Neural cell (in vitro differentiated cells): ENCODE measurements around the gene CCNJL. TPM values are rescaled to one million over a fixed set of nuclear protein-coding genes. Genes with fewer than 3 reads are reported as not detected.

Experiments
- H2AFZ ChIP-seq: fragments of 200-600, 300-800 bp; sonication (generic), shearing (Covaris generic); 2 replicates; pipeline ENCODE4 v1.6.0; 2014; ENCODE audit warnings: low read depth, mild to moderate bottlenecking, antibody characterized with exemption, low read length, moderate library complexity
- H3F3A ChIP-seq: fragments of 200-600 bp; shearing (Covaris generic); 2 replicates; pipeline ENCODE4 v1.6.1; 2016; ENCODE audit warnings: mild to moderate bottlenecking, moderate library complexity, mixed read lengths, antibody characterized with exemption, low read length; ENCODE audit not compliant: insufficient read depth, poor library complexity, severe bottlenecking
- H3K27ac ChIP-seq: fragments of 200-600, 300-800 bp; sonication (generic), shearing (Covaris generic); 2 replicates; pipeline ENCODE4 v1.5.1; 2014; ENCODE audit warnings: mild to moderate bottlenecking, low read length, moderate library complexity
- H3K27me3 ChIP-seq: fragments of 300-800, 200-600 bp; sonication (generic), shearing (Covaris generic); 2 replicates; pipeline ENCODE4 v1.6.0; 2014; ENCODE audit warnings: mild to moderate bottlenecking, low read depth, low read length, moderate library complexity; ENCODE audit not compliant: insufficient read depth
- H3K36me3 ChIP-seq: fragments of 300-800, 200-600 bp; sonication (generic), shearing (Covaris generic); 2 replicates; pipeline ENCODE4 v1.5.1; 2014; ENCODE audit warnings: mild to moderate bottlenecking, antibody characterized with exemption, low read length, moderate library complexity; ENCODE audit not compliant: insufficient read depth
- H3K4me2 ChIP-seq: fragments of 300-800, 200-600 bp; sonication (generic), shearing (Covaris generic); 2 replicates; pipeline ENCODE4 v1.6.0; 2014; ENCODE audit warnings: mild to moderate bottlenecking, low read length
- H3K4me3 ChIP-seq: fragments of 300-800, 200-600 bp; sonication (generic), shearing (Covaris generic); 2 replicates; pipeline ENCODE4 v1.5.1; 2014; ENCODE audit warnings: mild to moderate bottlenecking, low read length, moderate library complexity
- H3K79me2 ChIP-seq: fragments of 200-600 bp; shearing (Covaris generic); replicated peaks from 2 replicates; pipeline ENCODE4 v1.6.0; 2014; ENCODE audit warnings: mild to moderate bottlenecking, low read length, moderate library complexity; ENCODE audit not compliant: insufficient read depth
- H3K9ac ChIP-seq: fragments of 300-800, 200-600 bp; sonication (generic), shearing (Covaris generic); 2 replicates; pipeline ENCODE4 v1.6.1; 2016; ENCODE audit warnings: mild to moderate bottlenecking, low read length, mixed read lengths
- H3K9me2 ChIP-seq: fragments of 200-600 bp; shearing (Covaris generic); 2 replicates; pipeline ENCODE4 v1.6.1; 2016; ENCODE audit warnings: mild to moderate bottlenecking, low read length, mixed read lengths; ENCODE audit not compliant: insufficient read depth
- H3K9me3 ChIP-seq: fragments of 200-600, 300-800 bp; sonication (generic), shearing (Covaris generic); 2 replicates; pipeline ENCODE4 v1.6.1; 2016; ENCODE audit warnings: mild to moderate bottlenecking, mixed run types, low read length, moderate library complexity, mixed read lengths
- H4K20me1 ChIP-seq: fragments of 200-600 bp; shearing (Covaris generic); 2 replicates; pipeline ENCODE4 v1.6.1; 2016; ENCODE audit warnings: mild to moderate bottlenecking, mixed run types; ENCODE audit not compliant: insufficient read depth
- CTCF ChIP-seq: fragments of 450-650 bp; IDR thresholded peaks from 2 replicates; pipeline ENCODE4 v1.5.1; 2014; ENCODE audit warnings: antibody characterized with exemption, mild to moderate bottlenecking, moderate library complexity; ENCODE audit not compliant: poor library complexity, severe bottlenecking
- EP300 ChIP-seq: fragments of 450-650 bp; conservative IDR thresholded peaks from 2 replicates; pipeline ENCODE4 v1.6.1; 2014; ENCODE audit warnings: antibody characterized with exemption, mild to moderate bottlenecking, moderate library complexity; ENCODE audit not compliant: poor library complexity, severe bottlenecking
- EZH2 ChIP-seq: fragments of 200-600, 300-800 bp; shearing (Covaris generic), sonication (generic); IDR thresholded peaks from 2 replicates; pipeline ENCODE4 v1.6.1; 2014; ENCODE audit warnings: antibody characterized with exemption, low read length, borderline replicate concordance, mild to moderate bottlenecking; ENCODE audit not compliant: insufficient read depth, poor library complexity, severe bottlenecking
- MXI1 ChIP-seq: fragments of 450-650 bp; conservative IDR thresholded peaks from 2 replicates; pipeline ENCODE4 v1.6.1; 2014; ENCODE audit warnings: antibody characterized with exemption, mild to moderate bottlenecking; ENCODE audit not compliant: poor library complexity, severe bottlenecking
- POLR2AphosphoS5 ChIP-seq: IDR thresholded peaks from 2 replicates; pipeline ENCODE4 v1.6.1; 2012
- RAD21 ChIP-seq: fragments of 450-650 bp; conservative IDR thresholded peaks from 2 replicates; pipeline ENCODE4 v1.6.1; 2014; ENCODE audit warnings: antibody characterized with exemption, mild to moderate bottlenecking, moderate library complexity
- REST ChIP-seq: IDR thresholded peaks from 2 replicates; pipeline ENCODE4 v1.6.1; 2012; ENCODE audit warnings: borderline replicate concordance
- SMC3 ChIP-seq: fragments of 450-650 bp; conservative IDR thresholded peaks from 2 replicates; pipeline ENCODE4 v1.6.1; 2014; ENCODE audit warnings: antibody characterized with exemption, mild to moderate bottlenecking, moderate library complexity; ENCODE audit not compliant: poor library complexity
- TAF1 ChIP-seq: IDR thresholded peaks from 2 replicates; pipeline ENCODE4 v1.6.1; 2012; ENCODE audit warnings: low read depth
- polyA plus RNA-seq: library from polyadenylated mRNA; depleted of rRNA; stranded (reverse); fragments of >200 nt; gene quantifications from 2 replicates; pipeline ENCODE4 v1.2.3, GENCODE V29; 2014

Gene CCNJL
- polyA plus RNA-seq, 1 donor from 2014 or later, result 0.84 TPM

GRCh38 chr5:160330212-160330611, 17.8 kb upstream of the CCNJL start:
- H3K27me3 ChIP-seq, result no peaks in the 10 kb centered on the region
- H3K9ac ChIP-seq, result no peak overlapping the region
- no peak overlapping the region for H2AFZ ChIP-seq
- no peaks in the 10 kb centered on the region for H3K9me2 ChIP-seq
- no peak overlapping the region for H3K4me3 ChIP-seq
- H4K20me1 ChIP-seq, result no peaks in the 10 kb centered on the region
- no peaks in the 10 kb centered on the region for H3F3A ChIP-seq
- TF ChIP-seq MXI1 (no peak), SMC3 (no peak)
- no peaks in the 10 kb centered on the region for H3K9me3 ChIP-seq
- H3K4me2 ChIP-seq, result no peak overlapping the region
- no peaks in the 10 kb centered on the region for H3K36me3 ChIP-seq
- H3K79me2 ChIP-seq, result no peaks in the 10 kb centered on the region
- no peak overlapping the region for H3K27ac ChIP-seq

GRCh38 chr5:160327818-160328217, 15.5 kb upstream of the CCNJL start:
- Histone ChIP-seq H3K79me2 (no peaks in the 10 kb centered on the region), H3K27ac (no peak overlapping the region), H3K4me3 (no peak overlapping the region), H4K20me1 (no peaks in the 10 kb centered on the region), H3K9me2 (no peaks in the 10 kb centered on the region), H3K9me3 (no peaks in the 10 kb centered on the region), H3K9ac (no peak overlapping the region), H3K4me2 (no peak overlapping the region), H2AFZ (no peak overlapping the region), H3K27me3 (no peaks in the 10 kb centered on the region), H3F3A (no peaks in the 10 kb centered on the region), H3K36me3 (no peaks in the 10 kb centered on the region)
- TF ChIP-seq REST, result no peak
- no peak for TF ChIP-seq EP300
- no peak for TF ChIP-seq TAF1
- no peak for TF ChIP-seq EZH2
- TF ChIP-seq CTCF, result no peak
- no peak for TF ChIP-seq POLR2AphosphoS5
- no peak for TF ChIP-seq SMC3
- no peak for TF ChIP-seq RAD21
- TF ChIP-seq MXI1, result no peak

- H3K9me2 ChIP-seq, result no peaks in the 10 kb centered on the region
- no peak overlapping the region for H2AFZ ChIP-seq
- no peak for TF ChIP-seq RAD21
- TF ChIP-seq TAF1, result no peak
- TF ChIP-seq CTCF, result no peak
- TF ChIP-seq EP300, result no peak
- TF ChIP-seq SMC3, result no peak
- no peak for TF ChIP-seq MXI1
- TF ChIP-seq EZH2, result no peak
- no peak for TF ChIP-seq REST
- TF ChIP-seq POLR2AphosphoS5, result no peak
- H3K4me2 ChIP-seq, result no peak overlapping the region
- H3K36me3 ChIP-seq, result no peaks in the 10 kb centered on the region
- H3K79me2 ChIP-seq, result no peaks in the 10 kb centered on the region
- no peaks in the 10 kb centered on the region for H3K9me3 ChIP-seq
- H3K27ac ChIP-seq, result no peak overlapping the region
- no peak overlapping the region for H3K4me3 ChIP-seq
- H4K20me1 ChIP-seq, result no peaks in the 10 kb centered on the region
- no peaks in the 10 kb centered on the region for H3F3A ChIP-seq
- no peak overlapping the region for H3K9ac ChIP-seq
- no peaks in the 10 kb centered on the region for H3K27me3 ChIP-seq
Observed at GRCh38 chr5:160326981-160327380, 14.6 kb upstream of the CCNJL start.
